Measurements from ENCODE around the gene HM13. TPM values are rescaled to one million over a fixed set of nuclear protein-coding genes. Genes with fewer than 3 reads are reported as not detected.
A peak's percentile ranks its signal among the peaks of the same experiment; 100 is the strongest.
"Not testable (repeated sequence)": the region's sequence is repeated elsewhere in the genome, so short reads cannot be mapped to it uniquely, and the experiment has no call there.

HM13 gene
- total RNA-seq, 1 experiment from 2014 or later, result 272 TPM

GRCh38 chr20:31572701-31573554, 58.7 kb downstream of the HM13 start:
- Histone ChIP-seq H3K9me3 (ENCODE audit: insufficient read depth, low read depth) (no peaks in the 10 kb centered on the region), H3K27me3 (ENCODE audit: insufficient read depth, low read depth) (no peaks in the 10 kb centered on the region), H3K27ac (peak overlapping the region; percentile 96), H3K79me2 (ENCODE audit: low read depth) (0 out of 2 replicates have a peak, but pooled peaks cover 5% of the 10 kb centered on the region), H3K4me1 (replicated peaks; ENCODE audit: insufficient read depth) (peaks cover 46% of the 10 kb centered on the region), H3F3A (ENCODE audit: insufficient read depth, low read depth) (peaks cover 35% of the 10 kb centered on the region; the same call in 1 of the 2 replicates), H3K9me2 (ENCODE audit: insufficient read depth) (no peaks in the 10 kb centered on the region), H3K4me2 (peak overlapping the region; percentile 77), H3K36me3 (ENCODE audit: low read depth) (0 out of 2 replicates have a peak, but pooled peaks cover 12% of the 10 kb centered on the region), H2AFZ (peak overlapping the region; percentile 75; the same call in 1 of the 2 replicates), H4K20me1 (ENCODE audit: insufficient read depth) (no peaks in the 10 kb centered on the region), H3K4me3 (peak overlapping the region; percentile 64)
- intact Hi-C loops (cut with micrococcal nuclease; ENCODE audit: unreplicated experiment), result loop anchor here (1.0 kb wide), 3 partner anchors 20 to 37 kb away; no protein-coding TSS in a partner anchor
- ChIA-PET CTCF (interaction anchor here (0.6 to 18.7 kb wide), 6 partner anchors 10 to 56 kb away, joined by 3 to 407 read pairs (median 6); partner anchors contain the start of gene ID1), POLR2A (ENCODE audit: unreplicated experiment) (interaction anchor here (0.5 to 2.1 kb wide), 16 partner anchors 16 to 379 kb away, joined by 3 to 82 read pairs (median 14); partner anchors contain the start of gene ID1)
- TF ChIP-seq, protein P1, sequence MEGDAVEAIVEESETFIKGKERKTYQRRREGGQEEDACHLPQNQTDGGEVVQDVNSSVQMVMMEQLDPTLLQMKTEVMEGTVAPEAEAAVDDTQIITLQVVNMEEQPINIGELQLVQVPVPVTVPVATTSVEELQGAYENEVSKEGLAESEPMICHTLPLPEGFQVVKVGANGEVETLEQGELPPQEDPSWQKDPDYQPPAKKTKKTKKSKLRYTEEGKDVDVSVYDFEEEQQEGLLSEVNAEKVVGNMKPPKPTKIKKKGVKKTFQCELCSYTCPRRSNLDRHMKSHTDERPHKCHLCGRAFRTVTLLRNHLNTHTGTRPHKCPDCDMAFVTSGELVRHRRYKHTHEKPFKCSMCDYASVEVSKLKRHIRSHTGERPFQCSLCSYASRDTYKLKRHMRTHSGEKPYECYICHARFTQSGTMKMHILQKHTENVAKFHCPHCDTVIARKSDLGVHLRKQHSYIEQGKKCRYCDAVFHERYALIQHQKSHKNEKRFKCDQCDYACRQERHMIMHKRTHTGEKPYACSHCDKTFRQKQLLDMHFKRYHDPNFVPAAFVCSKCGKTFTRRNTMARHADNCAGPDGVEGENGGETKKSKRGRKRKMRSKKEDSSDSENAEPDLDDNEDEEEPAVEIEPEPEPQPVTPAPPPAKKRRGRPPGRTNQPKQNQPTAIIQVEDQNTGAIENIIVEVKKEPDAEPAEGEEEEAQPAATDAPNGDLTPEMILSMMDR (conservative IDR thresholded peaks at IDR 0.05), result no peak
- no peak for TF ChIP-seq EZH2 (IDR thresholded peaks at IDR 0.05; ENCODE audit: low read depth)
- BruUV-seq (replicated peaks), result no TSS peak
- DNase-seq, result peak; percentile 95 to 100

- peak; percentile 29 to 65 for DNase-seq
- H3K79me2 ChIP-seq (ENCODE audit: low read depth), result no peaks in the 10 kb centered on the region
- no peaks in the 10 kb centered on the region for H3K9me2 ChIP-seq (ENCODE audit: insufficient read depth)
- H3F3A ChIP-seq (ENCODE audit: insufficient read depth, low read depth), result peaks cover 33% of the 10 kb centered on the region; the same call in 1 of the 2 replicates
- H3K27ac ChIP-seq, result peak overlapping the region; percentile 96
- ChIA-PET POLR2A (ENCODE audit: unreplicated experiment) (interaction anchor here (0.6 to 2.1 kb wide), 16 partner anchors 15 to 264 kb away, joined by 3 to 82 read pairs (median 8); partner anchors contain the start of gene ID1), CTCF (interaction anchor here (1.0 to 18.7 kb wide), 6 partner anchors 11 to 36 kb away, joined by 4 to 407 read pairs (median 6); partner anchors contain the start of gene ID1)
- H2AFZ ChIP-seq, result peak overlapping the region; percentile 75; the same call in 1 of the 2 replicates
- 0 out of 2 replicates have a peak, but pooled peaks cover 6% of the 10 kb centered on the region for H3K36me3 ChIP-seq (ENCODE audit: low read depth)
- peak overlapping the region; percentile 77 for H3K4me2 ChIP-seq
- peaks cover 38% of the 10 kb centered on the region for H3K4me1 ChIP-seq (replicated peaks; ENCODE audit: insufficient read depth)
- TF ChIP-seq, protein P1 (conservative IDR thresholded peaks at IDR 0.05), result no peak
- no peak for TF ChIP-seq EZH2 (IDR thresholded peaks at IDR 0.05; ENCODE audit: low read depth)
- TSS peak; percentile 90 for BruUV-seq (replicated peaks)
- no peaks in the 10 kb centered on the region for H3K27me3 ChIP-seq (ENCODE audit: insufficient read depth, low read depth)
- peak overlapping the region; percentile 64 for H3K4me3 ChIP-seq
- intact Hi-C loops (cut with micrococcal nuclease; ENCODE audit: unreplicated experiment), result loop anchor here (1.0 kb wide), 2 partner anchors 20 to 31 kb away; no protein-coding TSS in a partner anchor
- H4K20me1 ChIP-seq (ENCODE audit: insufficient read depth), result no peaks in the 10 kb centered on the region
- H3K9me3 ChIP-seq (ENCODE audit: insufficient read depth, low read depth), result no peaks in the 10 kb centered on the region
These were observed 59.5 kb downstream of the HM13 start for GRCh38 chr20:31573555-31574321.

GRCh38 chr20:31574986-31575385, 60.7 kb downstream of the HM13 start:
- H3K36me3 ChIP-seq (ENCODE audit: low read depth); H3K79me2 ChIP-seq (ENCODE audit: low read depth); H3K4me3 ChIP-seq; CTCF ChIA-PET; H3K9me2 ChIP-seq (ENCODE audit: insufficient read depth); intact Hi-C loops (cut with micrococcal nuclease; ENCODE audit: unreplicated experiment); H3K4me2 ChIP-seq; H4K20me1 ChIP-seq (ENCODE audit: insufficient read depth); H3K9me3 ChIP-seq (ENCODE audit: insufficient read depth, low read depth); BruUV-seq (replicated peaks); H3K27me3 ChIP-seq (ENCODE audit: insufficient read depth, low read depth); DNase-seq; H2AFZ ChIP-seq: not testable (repeated sequence)
- H3K27ac ChIP-seq, result peak overlapping the region; percentile 96; the same call in 1 of the 2 replicates
- POLR2A ChIA-PET (ENCODE audit: unreplicated experiment), result interaction anchor here (1.1 to 1.5 kb wide), 2 partner anchors 18 to 37 kb away, joined by 7 to 35 read pairs; no protein-coding TSS in a partner anchor
- H3K4me1 ChIP-seq (replicated peaks; ENCODE audit: insufficient read depth), result peaks cover 25% of the 10 kb centered on the region
- peaks cover 29% of the 10 kb centered on the region; the same call in 1 of the 2 replicates for H3F3A ChIP-seq (ENCODE audit: insufficient read depth, low read depth)

Data from PC-9 (cell line).